CD4-positive, alpha-beta memory T cell (primary cell): ENCODE results near the gene EML2. TPM values are rescaled to one million over a fixed set of nuclear protein-coding genes. Genes with fewer than 3 reads are reported as not detected.

Source experiments
- CTCF ChIA-PET: fragments of 350-600 bp; sonication (Branson Sonifier 250); formaldehyde crosslinking; loops from one replicate; lab custom pipeline; 2021; ENCODE audit warnings: inconsistent platforms; ENCODE audit not compliant: partially characterized antibody; lab: Charles Lee
- POLR2A ChIA-PET: fragments of 350-600 bp; sonication (Branson Sonifier 250); formaldehyde crosslinking; loops from one replicate; lab custom pipeline; 2021; ENCODE audit not compliant: partially characterized antibody; lab: Charles Lee
- DNase-seq, 5 donors: peaks; one replicate each; pipeline versions ENCODE4 v3.0.0 to v3.0.0-alpha.2; 2020 to 2022; ENCODE audit warnings: mixed read lengths in 1 of 5
- H3K27ac ChIP-seq: one replicate; pipeline ENCODE4 v1.7.0; 2013; ENCODE audit warnings: low read depth, low read length
- H3K27me3 ChIP-seq: 2 replicates; pipeline ENCODE4 v1.7.0; 2013; ENCODE audit warnings: mild to moderate bottlenecking, low read length, moderate library complexity; ENCODE audit not compliant: insufficient read depth
- H3K36me3 ChIP-seq: 2 replicates; pipeline ENCODE4 v1.7.0; 2013; ENCODE audit warnings: mild to moderate bottlenecking, low read length, moderate library complexity; ENCODE audit not compliant: insufficient read depth
- H3K4me1 ChIP-seq: 2 replicates; pipeline ENCODE4 v1.7.0; 2013; ENCODE audit warnings: mild to moderate bottlenecking, low read length, moderate library complexity; ENCODE audit not compliant: insufficient read depth
- H3K4me3 ChIP-seq, 2 donors: one replicate each; pipeline ENCODE4 v1.7.0; 2013; ENCODE audit warnings: low read length in 2 of 2, mild to moderate bottlenecking in 1 of 2
- H3K9me3 ChIP-seq, 2 donors: one replicate each; pipeline ENCODE4 v1.7.0; 2013; ENCODE audit warnings: low read length in 2 of 2, control low read depth in 1 of 2; ENCODE audit not compliant: control insufficient read depth in 1 of 2
- H3K27ac Mint-ChIP-seq, 7 donors: one replicate each; pipeline ENCODE4 v1.8.0; 2020 to 2021; ENCODE audit warnings: mixed read lengths in 7 of 7, mild to moderate bottlenecking in 6 of 7, inconsistent platforms in 3 of 7, moderate library complexity in 3 of 7
- H3K27me3 Mint-ChIP-seq, 2 donors: one replicate each; pipeline ENCODE4 v1.8.0; 2020 to 2021; ENCODE audit warnings: mixed read lengths in 2 of 2
- H3K36me3 Mint-ChIP-seq, 2 donors: one replicate each; pipeline ENCODE4 v1.8.0; 2020 to 2021; ENCODE audit warnings: mixed read lengths in 2 of 2, inconsistent platforms in 1 of 2, mild to moderate bottlenecking in 1 of 2
- H3K4me1 Mint-ChIP-seq, 4 donors: one replicate each; pipeline ENCODE4 v1.8.0; 2020 to 2021; ENCODE audit warnings: mixed read lengths in 4 of 4, mild to moderate bottlenecking in 1 of 4
- H3K4me3 Mint-ChIP-seq, 8 donors: one replicate each; pipeline ENCODE4 v1.8.0; 2020 to 2021; ENCODE audit warnings: mixed read lengths in 8 of 8, mild to moderate bottlenecking in 7 of 8, moderate library complexity in 6 of 8, inconsistent platforms in 3 of 8
- H3K9me3 Mint-ChIP-seq, 8 donors: one replicate each; pipeline ENCODE4 v1.8.0; 2020 to 2021; ENCODE audit warnings: mixed read lengths in 8 of 8, mild to moderate bottlenecking in 5 of 8, inconsistent platforms in 3 of 8, moderate library complexity in 1 of 8
- intact Hi-C: fragments of 100-400 bp; cut with micrococcal nuclease; formaldehyde crosslinking; loops from one replicate; pipeline ENCODE4 v1.15.1; 2023
- polyA plus RNA-seq, 2 donors: library from polyadenylated mRNA; unstranded; fragments of 300-500 nt; fragmentation: Illumina TruSeq; gene quantifications; one replicate each; pipeline ENCODE4 v1.2.3, GENCODE V29; 2021
- total RNA-seq, 2 experiments: library from RNA; stranded (reverse); gene quantifications; one replicate each; pipeline ENCODE4 v1.2.3, GENCODE V29; 2021

Gene EML2
- total and polyA plus RNA-seq, 4 experiments from 2014 or later = 11.0 to 78.0 (median 48.8) TPM

GRCh38 chr19:45653634-45654033, 14.4 kb upstream of the EML2 start:
- Mint-ChIP-seq H3K4me1 (no peaks in the 10 kb centered on the region), H3K9me3 (no peaks in the 10 kb centered on the region), H3K27ac (no peak overlapping the region), H3K4me3 (no peak overlapping the region), H3K27me3 (peaks cover 0 to under 1% of the 10 kb centered on the region in 2 donors), H3K36me3 (no peaks in the 10 kb centered on the region)
- H3K4me1 ChIP-seq = no peaks in the 10 kb centered on the region
- no peaks in the 10 kb centered on the region for H3K27me3 ChIP-seq
- intact Hi-C loops = no loop called here
- ChIA-PET POLR2A (no interaction called here), CTCF (no interaction called here)
- H3K9me3 ChIP-seq = no peaks in the 10 kb centered on the region
- DNase-seq = no peak
- no peak overlapping the region for H3K27ac ChIP-seq
- no peak overlapping the region for H3K4me3 ChIP-seq
- H3K36me3 ChIP-seq = no peaks in the 10 kb centered on the region

- no peak overlapping the region for H3K4me3 ChIP-seq
- H3K27ac Mint-ChIP-seq = peak overlapping the region in 1 of 7 donors; percentile 41
- H3K27ac ChIP-seq = no peak overlapping the region
- DNase-seq = no peak
- peaks cover 5 to 9% (median 7%) of the 10 kb centered on the region in 4 donors for H3K4me1 Mint-ChIP-seq
- no peaks in the 10 kb centered on the region for H3K9me3 ChIP-seq
- ChIA-PET CTCF (interaction anchor here (0.7 kb wide), 2 partner anchors 46 to 615 kb away, joined by 3 read pairs; no protein-coding TSS in a partner anchor), POLR2A (interaction anchor here (0.6 to 1.3 kb wide), 2 partner anchors 9 to 66 kb away, joined by 4 to 6 read pairs; partner anchors contain the start of gene OPA3)
- H3K4me3 Mint-ChIP-seq = no peak overlapping the region
- no peaks in the 10 kb centered on the region for H3K36me3 Mint-ChIP-seq
- H3K36me3 ChIP-seq = no peaks in the 10 kb centered on the region
- no peaks in the 10 kb centered on the region for H3K27me3 Mint-ChIP-seq
- H3K27me3 ChIP-seq = no peaks in the 10 kb centered on the region
- intact Hi-C loops = no loop called here
- peaks cover 10% of the 10 kb centered on the region for H3K4me1 ChIP-seq
- no peaks in the 10 kb centered on the region for H3K9me3 Mint-ChIP-seq
These were observed 11.5 kb upstream of the EML2 start for GRCh38 chr19:45650722-45651121.

GRCh38 chr19:45646345-45646698, 7.1 kb upstream of the EML2 start:
- Mint-ChIP-seq H3K9me3 (no peaks in the 10 kb centered on the region), H3K27me3 (no peaks in the 10 kb centered on the region), H3K4me1 (peaks cover 15 to 37% (median 24%) of the 10 kb centered on the region in 4 donors), H3K4me3 (peak overlapping the region; percentile 83 to 91 (median 88)), H3K27ac (peak overlapping the region in 6 of 7 donors; percentile 59 to 89 (median 77)), H3K36me3 (no peaks in the 10 kb centered on the region)
- no peaks in the 10 kb centered on the region for H3K27me3 ChIP-seq
- POLR2A ChIA-PET = interaction anchor here (0.6 to 1.2 kb wide), 4 partner anchors 31 to 207 kb away, joined by 3 read pairs; no protein-coding TSS in a partner anchor
- intact Hi-C loops = no loop called here
- peaks cover 38% of the 10 kb centered on the region for H3K4me1 ChIP-seq
- H3K9me3 ChIP-seq = no peaks in the 10 kb centered on the region
- H3K4me3 ChIP-seq = peak overlapping the region; percentile 42 to 75
- H3K36me3 ChIP-seq = no peaks in the 10 kb centered on the region
- DNase-seq = no peak
- CTCF ChIA-PET = interaction anchor here (1.0 to 2.1 kb wide), 5 partner anchors 34 to 207 kb away, joined by 3 to 28 read pairs (median 6); no protein-coding TSS in a partner anchor
- peak overlapping the region; percentile 30 for H3K27ac ChIP-seq

GRCh38 chr19:45645631-45646344, 6.6 kb upstream of the EML2 start:
- H3K9me3 Mint-ChIP-seq = no peaks in the 10 kb centered on the region
- H3K4me3 ChIP-seq = peak overlapping the region; percentile 42 to 75
- peak overlapping the region; percentile 72 to 89 (median 80) for H3K27ac Mint-ChIP-seq
- H3K27me3 Mint-ChIP-seq = no peaks in the 10 kb centered on the region
- H3K36me3 Mint-ChIP-seq = no peaks in the 10 kb centered on the region
- H3K9me3 ChIP-seq = no peaks in the 10 kb centered on the region
- no peaks in the 10 kb centered on the region for H3K27me3 ChIP-seq
- H3K4me3 Mint-ChIP-seq = peak overlapping the region; percentile 83 to 91 (median 88)
- H3K36me3 ChIP-seq = no peaks in the 10 kb centered on the region
- DNase-seq = peak; percentile 77 to 85 (median 79)
- H3K4me1 ChIP-seq = peaks cover 43% of the 10 kb centered on the region
- ChIA-PET CTCF (interaction anchor here (0.9 to 2.1 kb wide), 6 partner anchors 35 to 206 kb away, joined by 3 to 28 read pairs (median 6); partner anchors contain the start of genes QPCTL and SNRPD2), POLR2A (interaction anchor here (0.6 to 1.2 kb wide), 6 partner anchors 32 to 206 kb away, joined by 3 to 4 read pairs (median 3); partner anchors contain the start of gene OPA3)
- intact Hi-C loops = no loop called here
- H3K4me1 Mint-ChIP-seq = peaks cover 20 to 43% (median 29%) of the 10 kb centered on the region in 4 donors
- peak overlapping the region; percentile 30 for H3K27ac ChIP-seq

- Histone ChIP-seq H3K4me1 (peaks cover 46% of the 10 kb centered on the region), H3K4me3 (peak overlapping the region; percentile 42 to 75)
These were observed 6.0 kb upstream of the EML2 start for GRCh38 chr19:45645068-45645630.

GRCh38 chr19:45643927-45644771, 5.0 kb upstream of the EML2 start:
- Mint-ChIP-seq H3K27ac (peak overlapping the region in 6 of 7 donors; percentile 10 to 93 (median 38)), H3K4me3 (peak overlapping the region in 4 of 8 donors; percentile 10 to 36 (median 23)), H3K27me3 (no peaks in the 10 kb centered on the region), H3K36me3 (no peaks in the 10 kb centered on the region), H3K4me1 (peaks cover 24 to 49% (median 35%) of the 10 kb centered on the region in 4 donors), H3K9me3 (no peaks in the 10 kb centered on the region)
- no peak for DNase-seq
- no peak overlapping the region for H3K4me3 ChIP-seq
- POLR2A ChIA-PET = interaction anchor here (0.6 to 3.1 kb wide), 5 partner anchors 28 to 1339 kb away, joined by 3 to 29 read pairs (median 4); no protein-coding TSS in a partner anchor
- no peaks in the 10 kb centered on the region for H3K36me3 ChIP-seq
- intact Hi-C loops = loop anchor here (1.0 to 2.0 kb wide), 7 partner anchors 25 to 217 kb away; partner anchors contain the start of genes GIPR, RTN2 and SIX5
- CTCF ChIA-PET = interaction anchor here (1.0 to 4.4 kb wide), 10 partner anchors 29 to 205 kb away, joined by 3 to 121 read pairs (median 8); partner anchors contain the start of genes QPCTL and SNRPD2
- H3K4me1 ChIP-seq = peaks cover 55% of the 10 kb centered on the region
- H3K27me3 ChIP-seq = no peaks in the 10 kb centered on the region
- no peak overlapping the region for H3K27ac ChIP-seq
- no peaks in the 10 kb centered on the region for H3K9me3 ChIP-seq

More at GRCh38 chr19:45645068-45645630, 6.0 kb upstream of the EML2 start:
- POLR2A ChIA-PET = interaction anchor here (0.7 to 1.2 kb wide), 4 partner anchors 40 to 205 kb away, joined by 3 to 4 read pairs (median 3); partner anchors contain the start of gene OPA3
- Histone ChIP-seq H3K9me3 (no peaks in the 10 kb centered on the region), H3K27ac (peak overlapping the region; percentile 30), H3K36me3 (no peaks in the 10 kb centered on the region), H3K27me3 (no peaks in the 10 kb centered on the region)
- Mint-ChIP-seq H3K9me3 (no peaks in the 10 kb centered on the region), H3K36me3 (no peaks in the 10 kb centered on the region), H3K27ac (peak overlapping the region in 5 of 7 donors; percentile 72 to 89 (median 87)), H3K27me3 (no peaks in the 10 kb centered on the region), H3K4me1 (peaks cover 22 to 45% (median 32%) of the 10 kb centered on the region in 4 donors), H3K4me3 (peak overlapping the region; percentile 83 to 91 (median 88))
- intact Hi-C loops = no loop called here
- CTCF ChIA-PET = interaction anchor here (0.9 to 2.1 kb wide), 6 partner anchors 36 to 206 kb away, joined by 3 to 28 read pairs (median 6); partner anchors contain the start of genes QPCTL and SNRPD2
- no peak for DNase-seq
